ENCODE data around the gene RUNX3. TPM values are rescaled to one million over a fixed set of nuclear protein-coding genes. Genes with fewer than 3 reads are reported as not detected.

RUNX3 gene
- total and polyA plus RNA-seq, 2 donors (not counting 1 experiment from before 2014, with no cell fraction given), result 86.0 to 127 TPM

DNA sequence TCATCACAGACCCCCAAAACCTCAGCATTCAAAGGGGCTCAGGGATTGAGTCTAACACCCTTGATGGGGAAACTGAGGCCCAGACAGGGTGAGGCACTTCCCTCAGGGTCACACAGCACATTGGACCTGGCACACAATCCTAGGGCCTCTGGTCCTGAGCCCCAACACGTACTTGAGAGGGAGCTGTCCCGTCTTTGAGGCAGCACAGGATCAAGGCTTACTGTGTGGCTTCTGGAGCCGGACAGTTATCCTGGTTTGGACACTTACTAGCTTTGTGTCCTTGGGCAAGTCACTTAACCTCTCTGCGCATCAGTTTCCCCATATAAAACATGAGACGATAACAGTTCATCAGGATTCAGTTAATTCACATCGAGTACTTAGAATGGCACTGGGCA, 26.5 kb downstream of the RUNX3 start:
- Histone ChIP-seq H3K27me3 (replicated peaks in 1 of 4; ENCODE audit: control extremely low read depth in 1 of 4, control insufficient read depth in 3 of 4, insufficient read depth in 4 of 4, low read length in 3 of 4) (no peaks in the 10 kb centered on the region), H3K9ac (ENCODE audit: low read length) (no peak overlapping the region), H4K20me1 (ENCODE audit: control insufficient read depth, insufficient read depth, low read length, poor library complexity, severe bottlenecking) (peaks cover 80% of the 10 kb centered on the region), H3K4me1 (ENCODE audit: control insufficient read depth in 2 of 2, insufficient read depth in 2 of 2, low read length in 2 of 2) (peaks cover 0 to 2% of the 10 kb centered on the region in 2 donors), H3K9me3 (ENCODE audit: control extremely low read depth in 1 of 3, control insufficient read depth in 2 of 3, insufficient read depth in 1 of 3, low read length in 2 of 3) (no peaks in the 10 kb centered on the region), H3K27ac (ENCODE audit: low read length in 2 of 2) (no peak overlapping the region), H3K36me3 (replicated peaks in 1 of 2; ENCODE audit: control extremely low read depth in 1 of 2, control insufficient read depth in 1 of 2, extremely low read depth in 1 of 2, insufficient read depth in 2 of 2, low read length in 1 of 2) (peaks cover 0 to 77% of the 10 kb centered on the region in 2 experiments), H3K4me3 (ENCODE audit: control extremely low read depth in 1 of 5, extremely low read depth in 1 of 5, insufficient read depth in 1 of 5, low read depth in 2 of 5, low read length in 4 of 5) (no peak overlapping the region), H3K4me2 (replicated peaks; ENCODE audit: low read depth, low read length, poor library complexity, severe bottlenecking) (no peak overlapping the region), H2AFZ (ENCODE audit: insufficient read depth, low read depth, low read length, poor library complexity, severe bottlenecking) (no peak overlapping the region), H3K79me2 (ENCODE audit: control insufficient read depth, insufficient read depth, low read length) (peaks cover 8% of the 10 kb centered on the region)
- ChIA-PET CTCF (no interaction called here), POLR2A (no interaction called here)
- no peak for TF ChIP-seq EZH2 (IDR thresholded peaks at IDR 0.05; ENCODE audit: borderline replicate concordance, insufficient read depth, low read depth, low read length, poor library complexity, severe bottlenecking)
- TF ChIP-seq, protein P1, sequence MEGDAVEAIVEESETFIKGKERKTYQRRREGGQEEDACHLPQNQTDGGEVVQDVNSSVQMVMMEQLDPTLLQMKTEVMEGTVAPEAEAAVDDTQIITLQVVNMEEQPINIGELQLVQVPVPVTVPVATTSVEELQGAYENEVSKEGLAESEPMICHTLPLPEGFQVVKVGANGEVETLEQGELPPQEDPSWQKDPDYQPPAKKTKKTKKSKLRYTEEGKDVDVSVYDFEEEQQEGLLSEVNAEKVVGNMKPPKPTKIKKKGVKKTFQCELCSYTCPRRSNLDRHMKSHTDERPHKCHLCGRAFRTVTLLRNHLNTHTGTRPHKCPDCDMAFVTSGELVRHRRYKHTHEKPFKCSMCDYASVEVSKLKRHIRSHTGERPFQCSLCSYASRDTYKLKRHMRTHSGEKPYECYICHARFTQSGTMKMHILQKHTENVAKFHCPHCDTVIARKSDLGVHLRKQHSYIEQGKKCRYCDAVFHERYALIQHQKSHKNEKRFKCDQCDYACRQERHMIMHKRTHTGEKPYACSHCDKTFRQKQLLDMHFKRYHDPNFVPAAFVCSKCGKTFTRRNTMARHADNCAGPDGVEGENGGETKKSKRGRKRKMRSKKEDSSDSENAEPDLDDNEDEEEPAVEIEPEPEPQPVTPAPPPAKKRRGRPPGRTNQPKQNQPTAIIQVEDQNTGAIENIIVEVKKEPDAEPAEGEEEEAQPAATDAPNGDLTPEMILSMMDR (IDR thresholded peaks at IDR 0.05), result no peak
- Mint-ChIP-seq H3K9me3 (ENCODE audit: insufficient read depth) (no peaks in the 10 kb centered on the region), H3K27ac (no peak overlapping the region), H3K27me3 (no peaks in the 10 kb centered on the region), H3K4me3 (no peak overlapping the region), H3K4me1 (peaks cover 20% of the 10 kb centered on the region)
- ATAC-seq (ENCODE audit: low read depth), result no peak
- WGBS (ENCODE audit: insufficient coverage), result 97% methylated on average over 6 of the region's 6 CpGs
- DNase-seq, result peak; percentile 8
- intact Hi-C loops (cut with micrococcal nuclease), result no loop called here

DNA sequence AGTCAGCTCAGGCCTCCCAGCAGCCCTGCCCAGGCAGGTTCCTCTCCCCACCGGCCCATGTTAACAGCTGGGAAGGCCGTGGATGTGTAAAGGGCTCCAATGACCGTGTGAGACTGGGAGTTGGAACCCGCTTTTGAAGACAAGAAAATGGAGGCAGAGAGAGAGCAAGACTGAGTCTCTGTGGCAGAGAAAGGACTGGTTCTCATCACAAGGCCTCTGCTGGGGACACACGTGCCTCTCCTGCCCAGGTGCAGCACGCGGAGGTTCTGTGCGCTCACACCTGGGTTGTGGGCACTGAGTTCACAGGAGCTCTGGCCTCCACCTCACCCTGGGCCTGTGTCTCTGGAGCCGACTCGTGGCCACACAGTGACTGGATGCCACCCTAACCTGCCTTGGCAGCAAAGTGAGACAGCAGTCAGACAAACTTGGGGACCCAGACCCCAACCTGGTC, 27.0 kb downstream of the RUNX3 start:
- WGBS (ENCODE audit: insufficient coverage), result 97% methylated on average over 9 of the region's 10 CpGs
- no peak overlapping the region for H3K9ac ChIP-seq (ENCODE audit: low read length)
- Mint-ChIP-seq H3K27me3 (no peaks in the 10 kb centered on the region), H3K4me1 (peaks cover 25% of the 10 kb centered on the region), H3K9me3 (ENCODE audit: insufficient read depth) (no peaks in the 10 kb centered on the region), H3K4me3 (no peak overlapping the region), H3K27ac (no peak overlapping the region)
- TF ChIP-seq, protein P1 (IDR thresholded peaks at IDR 0.05), result no peak
- no peak for TF ChIP-seq EZH2 (IDR thresholded peaks at IDR 0.05; ENCODE audit: borderline replicate concordance, insufficient read depth, low read depth, low read length, poor library complexity, severe bottlenecking)
- no peak overlapping the region for H3K27ac ChIP-seq (ENCODE audit: low read length in 2 of 2)
- peaks cover 0 to 72% of the 10 kb centered on the region in 2 experiments for H3K36me3 ChIP-seq (replicated peaks in 1 of 2; ENCODE audit: control extremely low read depth in 1 of 2, control insufficient read depth in 1 of 2, extremely low read depth in 1 of 2, insufficient read depth in 2 of 2, low read length in 1 of 2)
- intact Hi-C loops (cut with micrococcal nuclease), result no loop called here
- peaks cover 80% of the 10 kb centered on the region for H4K20me1 ChIP-seq (ENCODE audit: control insufficient read depth, insufficient read depth, low read length, poor library complexity, severe bottlenecking)
- H3K4me2 ChIP-seq (replicated peaks; ENCODE audit: low read depth, low read length, poor library complexity, severe bottlenecking), result no peak overlapping the region
- H3K9me3 ChIP-seq (ENCODE audit: control extremely low read depth in 1 of 3, control insufficient read depth in 2 of 3, insufficient read depth in 1 of 3, low read length in 2 of 3), result no peaks in the 10 kb centered on the region
- ChIA-PET POLR2A (no interaction called here), CTCF (interaction anchor here (2.0 kb wide), 1 partner anchor 55 kb away, joined by 5 read pairs; no protein-coding TSS in a partner anchor)
- peak; percentile 11 for DNase-seq
- peaks cover 0 to 7% of the 10 kb centered on the region in 2 donors for H3K4me1 ChIP-seq (ENCODE audit: control insufficient read depth in 2 of 2, insufficient read depth in 2 of 2, low read length in 2 of 2)
- no peaks in the 10 kb centered on the region for H3K27me3 ChIP-seq (replicated peaks in 1 of 4; ENCODE audit: control extremely low read depth in 1 of 4, control insufficient read depth in 3 of 4, insufficient read depth in 4 of 4, low read length in 3 of 4)
- ATAC-seq (ENCODE audit: low read depth), result no peak
- peaks cover 3% of the 10 kb centered on the region for H3K79me2 ChIP-seq (ENCODE audit: control insufficient read depth, insufficient read depth, low read length)
- no peak overlapping the region for H2AFZ ChIP-seq (ENCODE audit: insufficient read depth, low read depth, low read length, poor library complexity, severe bottlenecking)
- no peak overlapping the region for H3K4me3 ChIP-seq (ENCODE audit: control extremely low read depth in 1 of 5, extremely low read depth in 1 of 5, insufficient read depth in 1 of 5, low read depth in 2 of 5, low read length in 4 of 5)
